Liver (tissue), 9 donors: ENCODE results near the gene UNC93A. TPM values are rescaled to one million over a fixed set of nuclear protein-coding genes. Genes with fewer than 3 reads are reported as not detected.

ENCODE experiments used
- DNase-seq: peaks from one replicate; pipeline ENCODE4 v3.0.0-alpha.2; 2017; ENCODE audit warnings: low spot score
- H3K27ac ChIP-seq, 2 donors: one replicate each; pipeline ENCODE4 v1.7.0; 2013; ENCODE audit warnings: inconsistent platforms in 2 of 2, low read length in 2 of 2, control low read depth in 1 of 2, low read depth in 1 of 2, mild to moderate bottlenecking in 1 of 2
- H3K27me3 ChIP-seq, 4 donors: one replicate each; pipeline versions ENCODE4 v1.6.1 to v1.7.0; 2013; ENCODE audit warnings: low read length in 3 of 4, inconsistent platforms in 1 of 4, mild to moderate bottlenecking in 1 of 4, moderate library complexity in 1 of 4; ENCODE audit not compliant: control insufficient read depth in 4 of 4, insufficient read depth in 4 of 4
- H3K36me3 ChIP-seq, 4 donors: one replicate each; pipeline versions ENCODE4 v1.6.1 to v1.7.0; 2013; ENCODE audit warnings: low read length in 3 of 4, mild to moderate bottlenecking in 3 of 4, low read depth in 1 of 4, moderate library complexity in 1 of 4; ENCODE audit not compliant: control insufficient read depth in 4 of 4, insufficient read depth in 3 of 4
- H3K4me1 ChIP-seq, 4 donors: one replicate each; pipeline versions ENCODE4 v1.6.1 to v1.7.0; 2013; ENCODE audit warnings: low read length in 3 of 4, mild to moderate bottlenecking in 3 of 4, moderate library complexity in 1 of 4; ENCODE audit not compliant: control insufficient read depth in 4 of 4, insufficient read depth in 4 of 4
- H3K4me3 ChIP-seq, 3 donors: one replicate each; pipeline versions ENCODE4 v1.6.1 to v1.7.0; 2013; ENCODE audit warnings: low read length in 3 of 3, control low read depth in 1 of 3, low read depth in 1 of 3, mild to moderate bottlenecking in 1 of 3
- H3K9ac ChIP-seq, 2 donors: one replicate each; pipeline ENCODE4 v1.7.0; 2013; ENCODE audit warnings: low read length in 2 of 2, mild to moderate bottlenecking in 2 of 2, moderate library complexity in 2 of 2, control low read depth in 1 of 2, low read depth in 1 of 2
- H3K9me3 ChIP-seq, 4 donors: one replicate each; pipeline versions ENCODE4 v1.6.1 to v1.7.0; 2013; ENCODE audit warnings: low read length in 3 of 4; ENCODE audit not compliant: control insufficient read depth in 4 of 4
- EGR1 ChIP-seq, 2 donors: IDR thresholded peaks; 2 replicates each; pipeline ENCODE4 v1.6.1; 2016 to 2018; ENCODE audit warnings: antibody characterized with exemption in 2 of 2, low read depth in 2 of 2
- FOXA1 ChIP-seq: IDR thresholded peaks from 2 replicates; pipeline ENCODE4 v1.6.1; 2016; ENCODE audit warnings: antibody characterized with exemption
- FOXA2 ChIP-seq: IDR thresholded peaks from 2 replicates; pipeline ENCODE4 v1.6.1; 2016; ENCODE audit warnings: antibody characterized with exemption
- HNF4A ChIP-seq, 2 donors: conservative IDR thresholded peaks; 2 replicates each; pipeline ENCODE4 v1.6.1; 2016; ENCODE audit warnings: antibody characterized with exemption in 2 of 2, mild to moderate bottlenecking in 2 of 2
- HNF4G ChIP-seq: IDR thresholded peaks from 2 replicates; pipeline ENCODE4 v1.6.1; 2016; ENCODE audit warnings: antibody characterized with exemption
- JUND ChIP-seq, 2 donors: IDR thresholded peaks; 2 replicates each; pipeline ENCODE4 v1.6.1; 2016; ENCODE audit warnings: antibody characterized with exemption in 2 of 2
- NR2F2 ChIP-seq: IDR thresholded peaks from 2 replicates; pipeline ENCODE4 v1.6.1; 2016; ENCODE audit warnings: antibody characterized with exemption
- RAD21 ChIP-seq, 2 donors: IDR thresholded peaks; 2 replicates each; pipeline ENCODE4 v1.6.1; 2016; ENCODE audit warnings: antibody characterized with exemption in 2 of 2, mild to moderate bottlenecking in 2 of 2
- REST ChIP-seq: IDR thresholded peaks from 2 replicates; pipeline ENCODE4 v1.6.1; 2016; ENCODE audit warnings: antibody characterized with exemption, mild to moderate bottlenecking
- RXRA ChIP-seq, 2 donors: IDR thresholded peaks; 2 replicates each; pipeline ENCODE4 v1.6.1; 2017 to 2018; ENCODE audit warnings: antibody characterized with exemption in 2 of 2, mild to moderate bottlenecking in 1 of 2
- SP1 ChIP-seq: IDR thresholded peaks from 2 replicates; pipeline ENCODE4 v1.6.1; 2018; ENCODE audit warnings: antibody characterized with exemption, mild to moderate bottlenecking
- TAF1 ChIP-seq: conservative IDR thresholded peaks from 2 replicates; pipeline ENCODE4 v1.6.1; 2016; ENCODE audit warnings: antibody characterized with exemption, mild to moderate bottlenecking
- YY1 ChIP-seq: IDR thresholded peaks from 2 replicates; pipeline ENCODE4 v1.6.1; 2016; ENCODE audit warnings: antibody characterized with exemption, mild to moderate bottlenecking
- WGBS: extraction: QIAGEN DNeasy Blood & Tissue Kit; methylation state at CpG from one replicate; pipeline ENCODE4 v1.1.7; 2013; 5-methylcytosine and 5-hydroxymethylcytosine counted together
- polyA plus RNA-seq, 2 donors: library from polyadenylated mRNA; stranded (reverse) in 1 of 2; unstranded in 1 of 2; fragments of 200-250 nt in 1 of 2; fragments of >200 nt in 1 of 2; fragmentation: Nextera tagmentation in 1 of 2; extraction: Ambion mirVana in 1 of 2; gene quantifications; one replicate each; pipeline versions ENCODE4 v1.2.1 to v1.2.3, GENCODE V29; 2013 to 2015
- total RNA-seq, 2 donors: library from RNA; depleted of rRNA; stranded (reverse); fragments of >200 nt; gene quantifications; one replicate each; pipeline ENCODE4 v1.2.3, GENCODE V29; 2014
- TF ChIP-seq, protein P1 (sequence below): fragments of 150-350 bp; IDR thresholded peaks from 2 replicates; pipeline ENCODE4 v1.5.1; 2017; ENCODE audit warnings: improper control_type of control experiment, low read depth, low read length; ENCODE audit not compliant: missing input control
- TF ChIP-seq, protein P2 (sequence below): IDR thresholded peaks from 2 replicates; pipeline ENCODE4 v1.6.1; 2016; ENCODE audit warnings: antibody characterized with exemption
- donor health status: healthy.
- donor health status: healthy.
- donor health status: healthy.
- donor health status: healthy.
- donor health status: healthy.

UNC93A gene
- total and polyA plus RNA-seq, 4 donors: 0.79 to 14.0 (median 4.6) TPM

GRCh38 chr6:167330750-167331149 lies 39.6 kb downstream of the UNC93A start:
- H3K4me1 ChIP-seq: no peaks in the 10 kb centered on the region
- H3K36me3 ChIP-seq: no peaks in the 10 kb centered on the region
- no peaks in the 10 kb centered on the region for H3K27me3 ChIP-seq
- no peak overlapping the region for H3K27ac ChIP-seq
- no peak overlapping the region for H3K4me3 ChIP-seq
- H3K9me3 ChIP-seq: no peaks in the 10 kb centered on the region
- 87% methylated on average over 9 of the region's 9 CpGs for WGBS
- no peak for TF ChIP-seq RXRA (IDR thresholded peaks at IDR 0.05)
- no peak for TF ChIP-seq RAD21 (IDR thresholded peaks at IDR 0.05)
- no peak for TF ChIP-seq REST
- TF ChIP-seq FOXA1: no peak
- no peak for TF ChIP-seq NR2F2
- TF ChIP-seq TAF1: no peak
- no peak for TF ChIP-seq FOXA2
- TF ChIP-seq, protein P1, sequence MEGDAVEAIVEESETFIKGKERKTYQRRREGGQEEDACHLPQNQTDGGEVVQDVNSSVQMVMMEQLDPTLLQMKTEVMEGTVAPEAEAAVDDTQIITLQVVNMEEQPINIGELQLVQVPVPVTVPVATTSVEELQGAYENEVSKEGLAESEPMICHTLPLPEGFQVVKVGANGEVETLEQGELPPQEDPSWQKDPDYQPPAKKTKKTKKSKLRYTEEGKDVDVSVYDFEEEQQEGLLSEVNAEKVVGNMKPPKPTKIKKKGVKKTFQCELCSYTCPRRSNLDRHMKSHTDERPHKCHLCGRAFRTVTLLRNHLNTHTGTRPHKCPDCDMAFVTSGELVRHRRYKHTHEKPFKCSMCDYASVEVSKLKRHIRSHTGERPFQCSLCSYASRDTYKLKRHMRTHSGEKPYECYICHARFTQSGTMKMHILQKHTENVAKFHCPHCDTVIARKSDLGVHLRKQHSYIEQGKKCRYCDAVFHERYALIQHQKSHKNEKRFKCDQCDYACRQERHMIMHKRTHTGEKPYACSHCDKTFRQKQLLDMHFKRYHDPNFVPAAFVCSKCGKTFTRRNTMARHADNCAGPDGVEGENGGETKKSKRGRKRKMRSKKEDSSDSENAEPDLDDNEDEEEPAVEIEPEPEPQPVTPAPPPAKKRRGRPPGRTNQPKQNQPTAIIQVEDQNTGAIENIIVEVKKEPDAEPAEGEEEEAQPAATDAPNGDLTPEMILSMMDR: no peak
- TF ChIP-seq, protein P2, sequence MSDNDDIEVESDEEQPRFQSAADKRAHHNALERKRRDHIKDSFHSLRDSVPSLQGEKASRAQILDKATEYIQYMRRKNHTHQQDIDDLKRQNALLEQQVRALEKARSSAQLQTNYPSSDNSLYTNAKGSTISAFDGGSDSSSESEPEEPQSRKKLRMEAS: no peak
- no peak for TF ChIP-seq SP1
- no peak for TF ChIP-seq JUND (IDR thresholded peaks at IDR 0.05)
- TF ChIP-seq HNF4G: no peak
- DNase-seq: no peak
- H3K9ac ChIP-seq: no peak overlapping the region

DNA sequence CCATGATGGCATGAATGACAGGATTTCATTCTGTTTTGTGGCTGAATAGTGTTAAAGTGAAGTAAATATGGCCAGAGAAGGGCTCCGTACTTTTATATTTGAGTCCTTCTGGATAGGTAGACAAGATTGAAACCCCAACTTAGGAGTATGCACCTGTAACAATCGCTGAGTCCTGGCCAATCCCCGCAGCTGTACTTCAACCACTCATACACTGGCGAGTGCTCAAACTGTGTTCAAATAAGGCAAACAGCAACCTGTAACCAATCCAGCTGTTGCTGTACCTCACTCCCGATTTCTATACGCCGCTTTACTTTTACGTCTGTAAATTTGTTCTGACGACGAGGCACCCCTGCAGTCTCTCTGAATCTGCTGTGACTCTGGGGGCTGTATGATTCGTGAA lies 40.5 kb downstream of the UNC93A start:
- Histone ChIP-seq H3K27ac (no peak overlapping the region), H3K4me3 (no peak overlapping the region), H3K4me1 (peaks cover 0 to 3% (median 0%) of the 10 kb centered on the region in 4 donors), H3K27me3 (no peaks in the 10 kb centered on the region), H3K9ac (no peak overlapping the region), H3K9me3 (no peaks in the 10 kb centered on the region), H3K36me3 (no peaks in the 10 kb centered on the region)
- WGBS: 87% methylated on average over 11 of the region's 11 CpGs
- TF ChIP-seq SP1: no peak
- no peak for TF ChIP-seq TAF1
- no peak for DNase-seq

DNA sequence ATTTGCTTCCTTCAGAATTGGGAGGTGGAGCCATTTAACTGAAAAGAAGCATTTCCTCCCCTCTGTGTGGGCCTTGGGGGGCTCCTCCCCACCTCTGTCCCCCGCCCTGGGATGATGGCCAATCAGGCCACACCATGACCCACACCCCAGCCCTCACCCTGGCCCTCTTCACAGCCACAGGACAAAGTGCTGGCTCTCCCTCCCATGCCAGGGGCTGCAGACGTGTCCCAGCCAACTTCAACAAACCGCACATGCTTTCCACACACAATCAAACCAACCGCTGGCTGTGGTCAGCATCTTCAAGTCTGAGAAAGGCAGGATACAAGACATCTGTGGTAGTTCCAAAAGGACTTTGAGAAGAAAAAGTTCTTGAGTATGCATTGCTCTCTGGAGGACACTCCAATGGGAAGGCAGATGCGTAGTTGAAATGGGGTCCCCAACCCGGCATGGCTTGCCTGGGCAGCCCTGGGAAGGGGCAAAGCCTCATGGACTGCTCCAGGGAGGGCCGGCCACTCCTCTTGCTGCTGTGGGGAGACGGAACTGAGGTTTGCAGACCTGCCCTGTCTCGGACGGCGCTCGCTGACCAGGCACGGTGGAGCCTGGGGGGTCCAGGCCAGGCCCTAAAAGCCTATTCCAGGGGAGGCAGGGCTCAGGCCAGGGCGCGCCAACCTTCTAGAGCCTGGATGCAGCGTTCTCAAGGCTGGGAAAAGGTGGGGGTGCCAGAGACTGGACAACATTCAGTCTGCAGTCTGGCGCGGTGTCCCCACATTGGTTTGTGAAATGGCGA lies 45.9 kb downstream of the UNC93A start:
- whole genome bisulfite sequencing: 85% methylated on average over 19 of the region's 19 CpGs
- Histone ChIP-seq H3K36me3 (no peaks in the 10 kb centered on the region), H3K27me3 (no peaks in the 10 kb centered on the region), H3K9ac (no peak overlapping the region), H3K9me3 (no peaks in the 10 kb centered on the region), H3K4me1 (peaks cover 3 to 12% (median 9%) of the 10 kb centered on the region in 4 donors), H3K27ac (no peak overlapping the region), H3K4me3 (no peak overlapping the region)
- no peak for DNase-seq
- TF ChIP-seq YY1: no peak
- no peak for TF ChIP-seq RXRA (IDR thresholded peaks at IDR 0.05)
- no peak for TF ChIP-seq REST
- TF ChIP-seq, protein P1: no peak
- no peak for TF ChIP-seq EGR1 (IDR thresholded peaks at IDR 0.05; ENCODE audit: low read depth in 2 of 2)
- TF ChIP-seq NR2F2: no peak
- TF ChIP-seq SP1: no peak
- TF ChIP-seq FOXA2: no peak
- TF ChIP-seq HNF4A (conservative IDR thresholded peaks at IDR 0.05): no peak
- no peak for TF ChIP-seq FOXA1
- TF ChIP-seq JUND (IDR thresholded peaks at IDR 0.05): no peak
- TF ChIP-seq HNF4G: no peak
